GM19238 (cell line): Measurements from ENCODE around the gene N4BP2L2.
A peak's percentile ranks its signal among the peaks of the same experiment; 100 is the strongest.

Source experiments
- DNase-seq: peaks from one replicate; pipeline ENCODE4 v3.0.0; 2011; ENCODE audit warnings: low spot score; ENCODE audit not compliant: insufficient read length

The N4BP2L2 gene

DNA sequence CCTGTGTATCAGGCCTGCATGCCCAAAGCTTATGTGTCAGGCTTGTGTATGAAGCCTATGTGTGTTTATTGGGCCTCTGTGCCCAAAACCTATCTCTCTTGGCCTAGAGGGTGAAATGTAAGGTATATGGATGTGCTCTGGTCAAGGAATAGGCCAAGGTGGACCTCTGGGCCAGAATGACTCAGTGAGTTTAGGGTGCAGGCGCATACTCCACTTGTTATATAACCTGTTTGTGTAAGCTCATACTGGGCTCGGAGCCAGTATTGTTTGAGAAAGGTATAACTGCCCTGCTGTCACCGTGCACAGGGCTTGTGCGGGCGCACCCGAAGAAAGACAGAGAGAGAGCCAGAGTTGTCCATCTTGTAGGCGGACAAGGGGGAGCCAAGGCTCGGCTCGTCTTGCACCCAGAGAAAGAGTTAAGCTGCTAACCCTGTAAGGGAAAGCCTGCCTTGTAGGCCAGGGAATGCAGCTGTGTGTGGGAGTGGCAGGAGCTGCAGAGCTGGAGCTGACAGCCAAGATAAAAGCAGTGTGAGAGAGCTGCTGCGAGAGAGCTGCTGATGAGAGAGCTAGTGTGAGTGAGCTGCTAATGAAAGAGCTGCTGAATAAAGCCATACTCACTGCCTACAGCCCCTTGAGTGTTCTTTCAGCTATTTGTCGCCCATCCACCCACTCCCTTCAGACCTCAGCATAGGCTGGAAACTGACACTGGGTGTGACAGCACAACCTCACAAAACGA lies 67.2 kb downstream of the N4BP2L2 start:
- no peak for DNase-seq

DNA sequence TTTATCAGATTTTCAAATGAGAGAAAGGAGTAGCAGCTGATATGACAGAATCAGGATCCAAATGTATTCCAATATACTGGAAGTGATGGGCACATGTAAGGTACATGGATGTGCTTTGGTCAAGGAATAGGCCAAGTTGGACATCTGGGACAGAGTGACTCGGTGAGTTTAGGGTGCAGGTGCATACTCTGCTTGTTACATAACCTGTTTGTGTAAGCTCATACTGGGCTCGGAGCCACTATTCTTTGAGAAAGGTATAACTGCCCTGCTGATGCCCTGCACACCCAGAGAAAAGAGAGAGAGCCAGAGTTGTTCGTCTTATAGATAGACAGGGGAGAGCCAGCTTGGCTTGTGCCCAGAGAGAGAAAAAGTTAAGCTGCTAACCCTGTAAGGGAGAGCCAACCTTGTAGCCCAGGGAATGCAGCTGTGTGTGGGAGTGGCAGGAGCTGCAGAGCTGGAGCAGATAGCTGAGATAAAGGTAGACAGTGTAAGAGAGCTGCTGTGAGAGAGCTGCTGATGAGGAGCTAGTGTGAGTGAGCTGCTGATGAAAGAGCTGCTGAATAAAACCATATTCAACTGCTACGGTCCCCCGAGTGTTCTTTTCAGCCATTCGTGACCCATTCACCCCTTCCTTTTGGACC lies 70.0 kb downstream of the N4BP2L2 start:
- DNase-seq, result no peak

GRCh38 chr13:32456591-32456990 lies 82.0 kb downstream of the N4BP2L2 start:
- no peak for DNase-seq

- DNase-seq, result no peak
Measured at GRCh38 chr13:32455594-32455903, 83.0 kb downstream of the N4BP2L2 start.

- no peak for DNase-seq
Measured at GRCh38 chr13:32454886-32455593, 83.6 kb downstream of the N4BP2L2 start.

DNA sequence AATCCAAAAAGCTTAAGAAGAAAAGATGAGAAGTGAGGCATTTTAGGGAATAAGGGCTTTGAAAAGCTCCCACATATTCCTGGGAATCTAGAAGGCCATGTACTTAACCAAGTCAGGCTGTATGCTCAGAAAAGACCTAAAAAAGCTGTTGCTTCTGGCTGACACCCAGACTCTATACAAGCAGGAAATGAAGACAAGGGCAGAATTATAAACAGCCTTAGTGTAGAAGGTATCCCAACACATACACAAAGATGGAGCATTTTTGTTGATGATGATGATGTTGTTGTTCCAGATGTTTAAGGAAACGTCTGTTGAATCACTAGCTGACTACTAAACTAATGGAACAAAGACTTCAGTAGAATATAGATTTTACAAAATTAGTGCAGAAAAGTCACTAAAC lies 84.6 kb downstream of the N4BP2L2 start:
- no peak for DNase-seq

GRCh38 chr13:32448972-32449371 lies 89.6 kb downstream of the N4BP2L2 start:
- DNase-seq, result no peak

- no peak for DNase-seq
Measured at GRCh38 chr13:32447894-32448623, 90.5 kb downstream of the N4BP2L2 start.

DNA sequence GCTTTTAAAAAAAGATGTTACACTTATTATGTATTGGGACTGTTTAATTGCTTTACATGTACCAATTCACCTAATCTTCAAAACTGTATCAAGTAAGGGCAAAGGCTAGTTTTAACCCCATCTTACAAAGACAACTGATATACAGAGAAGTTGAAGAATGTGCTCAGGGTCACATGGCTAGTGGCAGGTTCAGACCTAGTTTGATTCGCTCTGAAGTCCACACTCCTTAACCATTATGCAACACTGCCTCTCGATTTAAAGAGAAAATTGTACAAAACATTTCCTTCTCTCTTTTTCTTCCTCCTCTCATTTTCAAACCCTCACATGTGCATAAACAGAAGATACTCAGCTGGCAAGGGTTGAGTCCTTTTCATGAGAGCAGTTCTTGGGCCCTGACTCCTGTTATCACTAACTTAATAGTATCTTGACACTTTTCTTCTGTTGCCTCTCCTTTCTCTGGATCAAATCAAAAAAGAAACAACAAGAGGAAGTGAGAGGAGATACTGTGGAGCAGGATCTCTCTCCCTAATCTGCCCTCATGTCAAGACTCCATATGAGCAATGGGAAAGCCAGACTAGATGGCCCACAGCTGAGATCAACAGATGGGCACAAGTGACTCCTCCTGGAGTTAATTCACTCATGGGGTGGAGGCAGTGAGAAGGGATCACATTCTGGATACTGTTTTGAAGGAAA lies 91.7 kb downstream of the N4BP2L2 start:
- no peak for DNase-seq

DNA sequence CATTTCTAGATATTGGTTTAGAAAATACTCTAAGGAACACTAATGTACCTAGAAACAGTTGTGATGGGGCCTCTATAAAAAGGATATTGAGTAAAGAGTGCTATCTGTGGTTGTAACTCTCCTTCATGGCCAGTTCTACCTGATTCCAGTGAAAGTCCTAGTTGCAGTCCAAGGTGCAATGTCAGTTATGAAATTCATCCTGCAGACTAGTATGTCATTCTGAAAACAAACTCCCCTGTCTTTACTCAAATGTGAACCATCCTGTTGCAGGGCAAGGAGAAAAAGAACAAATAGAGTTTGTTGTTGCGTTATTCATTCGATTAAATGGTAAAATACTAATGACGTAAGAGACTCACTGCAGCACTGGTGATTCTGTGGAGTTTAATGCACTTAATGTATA lies 92.4 kb downstream of the N4BP2L2 start:
- DNase-seq, result no peak

GRCh38 chr13:32445461-32445860 lies 93.1 kb downstream of the N4BP2L2 start:
- DNase-seq, result no peak

DNA sequence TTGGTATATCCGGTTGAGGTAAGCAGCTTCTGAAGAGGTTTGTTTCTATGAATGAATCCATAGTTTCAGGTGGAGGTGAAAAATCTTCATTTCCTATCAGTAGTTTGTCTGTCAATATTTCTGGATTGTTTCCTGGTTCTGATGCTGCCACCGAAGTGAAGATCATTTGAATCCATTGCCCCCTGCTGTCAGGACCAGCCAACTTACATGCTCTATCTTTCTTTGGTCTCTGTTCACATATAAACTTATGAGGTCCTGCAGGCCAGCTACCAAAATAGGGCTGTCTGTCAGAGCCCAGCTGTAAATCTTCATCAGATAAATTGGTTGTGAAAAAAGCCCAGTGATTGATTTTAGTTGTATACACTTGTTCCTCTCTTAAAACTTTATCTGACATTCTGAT lies 95.5 kb downstream of the N4BP2L2 start:
- DNase-seq, result peak; percentile 19

DNA sequence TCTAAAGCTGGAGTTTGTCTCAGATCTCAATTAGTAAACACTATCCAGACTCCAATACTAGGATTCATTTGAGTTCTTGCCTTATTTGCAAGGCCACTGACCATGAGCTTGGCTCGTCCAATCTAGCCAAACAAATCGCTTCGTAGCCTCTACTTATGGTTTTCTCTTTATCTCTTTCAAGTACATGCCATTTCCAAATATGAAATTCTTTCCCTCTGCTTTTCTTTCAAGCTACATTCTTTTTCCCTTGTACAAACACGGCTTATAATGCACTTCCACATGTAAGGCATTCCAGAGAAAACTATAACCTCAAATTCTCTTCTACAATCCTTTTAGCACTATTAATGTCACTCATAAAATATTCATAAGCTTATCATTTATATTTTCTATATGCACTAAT lies 99.7 kb downstream of the N4BP2L2 start:
- no peak for DNase-seq

DNA sequence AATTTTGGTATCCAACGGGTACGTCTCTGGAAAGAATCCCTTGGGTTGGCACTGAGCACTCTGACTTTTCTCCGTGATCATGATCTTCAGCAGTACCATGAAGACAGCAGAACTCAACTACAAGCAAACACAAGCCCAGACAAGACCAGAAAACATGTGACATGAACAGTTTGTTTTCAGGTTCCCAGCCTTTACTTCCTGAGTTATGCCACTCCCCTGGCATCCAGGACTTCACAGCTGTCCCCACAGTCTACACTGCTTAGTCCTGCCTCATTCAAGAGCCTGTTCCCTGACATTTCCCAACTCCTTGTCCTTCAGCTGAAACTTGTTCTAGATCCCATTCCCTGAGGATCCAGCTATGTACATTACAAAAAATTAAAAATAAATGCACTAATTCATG lies 105.7 kb downstream of the N4BP2L2 start:
- DNase-seq, result no peak

DNA sequence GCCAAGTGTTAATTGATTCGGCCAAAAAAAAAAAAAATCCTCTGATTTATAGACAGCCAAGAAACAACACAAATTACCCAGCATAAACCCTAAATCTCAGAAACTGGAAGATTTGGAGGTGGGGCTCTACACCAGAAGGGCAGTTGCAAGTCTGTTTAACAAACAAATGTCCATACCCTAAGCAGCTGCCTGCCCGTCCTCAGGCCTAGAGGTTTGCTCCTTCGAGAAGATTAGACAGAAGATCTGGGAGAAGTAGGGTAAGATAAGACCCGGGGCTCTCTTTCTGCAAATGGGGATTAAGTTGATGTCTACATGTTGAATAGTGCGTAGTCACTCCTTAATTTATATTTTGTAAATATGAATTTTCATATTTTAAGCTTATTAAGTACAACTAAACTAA lies 107.2 kb downstream of the N4BP2L2 start:
- DNase-seq, result no peak

GRCh38 chr13:32430018-32430747 lies 108.4 kb downstream of the N4BP2L2 start:
- no peak for DNase-seq

- no peak for DNase-seq
Measured at GRCh38 chr13:32429433-32429909, 109.1 kb downstream of the N4BP2L2 start.

DNA sequence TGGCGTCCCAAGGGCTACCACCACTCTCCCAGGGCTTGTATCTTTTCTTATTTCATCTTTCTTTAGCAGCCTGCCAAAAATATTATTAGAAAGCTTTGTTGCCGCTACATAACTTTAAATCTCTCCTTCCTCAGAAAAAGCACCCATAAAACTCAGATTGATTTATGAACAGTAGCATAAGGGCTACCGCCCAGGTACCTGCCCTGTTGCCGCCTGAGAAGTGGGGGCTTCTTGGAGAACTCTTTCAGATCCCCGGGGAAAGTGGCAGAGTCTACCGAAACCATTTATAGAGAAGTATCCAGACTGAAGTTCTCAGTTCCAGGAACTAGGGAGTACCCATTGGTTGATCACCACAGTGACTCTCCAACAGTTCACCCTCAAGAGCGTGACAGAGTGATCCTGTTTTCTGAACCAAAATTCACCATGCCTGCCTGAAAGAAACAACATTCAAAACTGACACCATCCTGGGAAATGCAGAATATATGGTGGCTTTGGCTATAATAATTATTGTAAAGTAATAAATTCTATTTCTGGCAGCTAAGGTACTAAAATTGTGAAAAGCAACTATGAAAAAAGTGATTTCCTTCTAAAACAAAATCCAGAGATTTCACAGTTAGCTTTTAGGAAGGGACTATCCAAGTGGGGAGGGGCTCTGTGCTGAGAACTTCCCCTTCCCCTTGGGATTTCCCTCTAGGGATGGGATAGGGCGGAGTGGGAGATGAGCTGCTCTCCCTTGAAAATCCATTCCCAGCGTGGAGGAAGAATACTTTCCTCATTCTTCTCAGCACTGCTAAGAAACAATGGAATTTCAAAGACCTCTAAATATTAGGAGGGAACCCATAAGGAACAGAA lies 109.8 kb downstream of the N4BP2L2 start:
- DNase-seq, result no peak

DNA sequence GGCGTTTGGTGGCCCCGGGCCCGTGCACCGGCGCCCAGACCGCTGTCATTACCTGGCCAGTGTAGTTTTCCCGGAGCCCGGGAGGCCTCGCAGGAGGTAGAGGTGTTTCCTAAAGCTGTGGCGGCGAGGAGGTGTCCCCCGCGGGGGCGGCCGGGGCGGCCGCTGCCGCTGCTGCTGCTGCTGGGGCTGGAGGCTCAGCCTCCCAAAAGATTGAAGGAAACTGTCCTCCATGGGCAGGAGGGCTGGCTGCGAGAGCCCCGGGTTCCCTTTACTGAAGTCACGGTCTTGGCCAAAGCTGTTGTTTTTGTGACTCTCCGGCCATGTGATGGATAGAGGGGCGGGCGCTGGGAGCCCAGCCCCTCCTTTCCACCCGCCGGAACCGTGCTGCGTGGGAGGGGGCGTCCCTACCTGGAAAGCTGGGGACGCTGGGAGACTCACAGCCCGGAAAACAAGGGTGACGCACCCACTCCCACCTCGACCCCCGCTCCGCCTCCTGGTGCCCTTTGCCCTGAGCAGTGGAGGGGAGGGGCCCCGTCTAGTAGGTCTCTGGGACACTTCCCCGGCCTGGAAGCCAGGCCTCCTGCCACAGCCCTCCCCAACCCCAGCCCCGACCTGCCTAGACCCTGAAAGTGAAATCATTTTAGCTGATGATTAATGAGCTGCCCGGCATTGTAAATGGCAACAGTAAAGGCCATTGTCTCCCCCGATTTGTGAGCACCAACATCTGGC lies 110.6 kb downstream of the N4BP2L2 start, which contains the start of gene N4BP2L1:
Gene N4BP2L1, minus strand, starts transcription at position 279 of the 729 bp plus-strand sequence. Its CDS starts 48 bp downstream, at position 231.
- peak; percentile 81 for DNase-seq
